Stimulated activated naive CD8-positive, alpha-beta T cell treated with anti-CD3 and anti-CD28 coated beads, Interleukin-15, Interleukin-2, amounts not matched to agents 100 ng/mL and 50 ng/mL, for 24 hours (primary cell): ENCODE results near the gene MPHOSPH8.
"Not testable (repeated sequence)": the region's sequence is repeated elsewhere in the genome, so short reads cannot be mapped to it uniquely, and the experiment has no call there.

Experiments
- H3K27ac Mint-ChIP-seq: one replicate; pipeline ENCODE4 v1.8.0; 2021; ENCODE audit warnings: mild to moderate bottlenecking, mixed read lengths
- H3K27me3 Mint-ChIP-seq: one replicate; pipeline ENCODE4 v1.8.0; 2021; ENCODE audit warnings: mixed read lengths
- H3K36me3 Mint-ChIP-seq: one replicate; pipeline ENCODE4 v1.8.0; 2021; ENCODE audit warnings: low read depth, mixed read lengths
- H3K4me1 Mint-ChIP-seq: one replicate; pipeline ENCODE4 v1.8.0; 2021; ENCODE audit warnings: low read depth, mixed read lengths
- H3K4me3 Mint-ChIP-seq: one replicate; pipeline ENCODE4 v1.8.0; 2021; ENCODE audit warnings: mild to moderate bottlenecking, mixed read lengths
- H3K9me3 Mint-ChIP-seq: one replicate; pipeline ENCODE4 v1.8.0; 2021; ENCODE audit warnings: mixed read lengths

MPHOSPH8 gene

GRCh38 chr13:19691447-19691846 is 58.0 kb downstream of the MPHOSPH8 start:
- not testable (repeated sequence) for H3K4me3 Mint-ChIP-seq, H3K27me3 Mint-ChIP-seq, H3K9me3 Mint-ChIP-seq, H3K4me1 Mint-ChIP-seq, H3K27ac Mint-ChIP-seq
- H3K36me3 Mint-ChIP-seq: peaks cover 39% of the 10 kb centered on the region

- peaks cover 7% of the 10 kb centered on the region for H3K4me1 Mint-ChIP-seq
- no peaks in the 10 kb centered on the region for H3K9me3 Mint-ChIP-seq
- H3K27ac Mint-ChIP-seq: no peak overlapping the region
- no peak overlapping the region for H3K4me3 Mint-ChIP-seq
- no peaks in the 10 kb centered on the region for H3K27me3 Mint-ChIP-seq
- peaks cover 45% of the 10 kb centered on the region for H3K36me3 Mint-ChIP-seq
These were observed 62.0 kb downstream of the MPHOSPH8 start for GRCh38 chr13:19695428-19695827.

GRCh38 chr13:19695829-19696228 is 62.4 kb downstream of the MPHOSPH8 start:
- H3K9me3 Mint-ChIP-seq: no peaks in the 10 kb centered on the region
- peaks cover 40% of the 10 kb centered on the region for H3K36me3 Mint-ChIP-seq
- H3K27me3 Mint-ChIP-seq: no peaks in the 10 kb centered on the region
- H3K4me1 Mint-ChIP-seq: peaks cover 7% of the 10 kb centered on the region
- H3K4me3 Mint-ChIP-seq: no peak overlapping the region
- H3K27ac Mint-ChIP-seq: no peak overlapping the region

GRCh38 chr13:19700963-19701362 is 67.5 kb downstream of the MPHOSPH8 start:
- H3K27ac Mint-ChIP-seq, H3K9me3 Mint-ChIP-seq, H3K4me3 Mint-ChIP-seq, H3K27me3 Mint-ChIP-seq, H3K4me1 Mint-ChIP-seq: not testable (repeated sequence)
- peaks cover 26% of the 10 kb centered on the region for H3K36me3 Mint-ChIP-seq

- H3K36me3 Mint-ChIP-seq: peaks cover 30% of the 10 kb centered on the region
- not testable (repeated sequence) for H3K4me3 Mint-ChIP-seq
These were observed 68.2 kb downstream of the MPHOSPH8 start for GRCh38 chr13:19701619-19702018.

GRCh38 chr13:19704256-19704655 is 70.8 kb downstream of the MPHOSPH8 start:
- not testable (repeated sequence) for H3K27ac Mint-ChIP-seq

More at GRCh38 chr13:19701619-19702018, 68.2 kb downstream of the MPHOSPH8 start:
- not testable (repeated sequence) for H3K27ac Mint-ChIP-seq, H3K9me3 Mint-ChIP-seq, H3K4me1 Mint-ChIP-seq, H3K27me3 Mint-ChIP-seq

GRCh38 chr13:19709039-19709438 is 75.6 kb downstream of the MPHOSPH8 start:
- not testable (repeated sequence) for H3K4me3 Mint-ChIP-seq, H3K27ac Mint-ChIP-seq, H3K9me3 Mint-ChIP-seq, H3K27me3 Mint-ChIP-seq
- peaks cover 14% of the 10 kb centered on the region for H3K4me1 Mint-ChIP-seq
- peaks cover 33% of the 10 kb centered on the region for H3K36me3 Mint-ChIP-seq

More at GRCh38 chr13:19704256-19704655, 70.8 kb downstream of the MPHOSPH8 start:
- not testable (repeated sequence) for H3K27me3 Mint-ChIP-seq, H3K9me3 Mint-ChIP-seq, H3K4me3 Mint-ChIP-seq, H3K4me1 Mint-ChIP-seq
- H3K36me3 Mint-ChIP-seq: peaks cover 39% of the 10 kb centered on the region

GRCh38 chr13:19709782-19710181 is 76.3 kb downstream of the MPHOSPH8 start:
- H3K27ac Mint-ChIP-seq, H3K27me3 Mint-ChIP-seq, H3K4me3 Mint-ChIP-seq, H3K9me3 Mint-ChIP-seq: not testable (repeated sequence)
- Mint-ChIP-seq H3K36me3 (peaks cover 37% of the 10 kb centered on the region), H3K4me1 (peaks cover 21% of the 10 kb centered on the region)

GRCh38 chr13:19713186-19713965 is 79.9 kb downstream of the MPHOSPH8 start:
- Mint-ChIP-seq H3K9me3 (no peaks in the 10 kb centered on the region), H3K4me1 (peaks cover 23% of the 10 kb centered on the region), H3K4me3 (no peak overlapping the region), H3K27me3 (no peaks in the 10 kb centered on the region), H3K36me3 (peaks cover 34% of the 10 kb centered on the region), H3K27ac (no peak overlapping the region)

- Mint-ChIP-seq H3K9me3 (no peaks in the 10 kb centered on the region), H3K4me1 (peaks cover 7% of the 10 kb centered on the region), H3K36me3 (peaks cover 51% of the 10 kb centered on the region), H3K4me3 (no peak overlapping the region), H3K27me3 (no peaks in the 10 kb centered on the region), H3K27ac (peak overlapping the region; percentile 66)
These were observed 86.6 kb downstream of the MPHOSPH8 start for GRCh38 chr13:19720039-19720438.
